LNCAP (cell line): ENCODE data around the gene DLD.

ENCODE experiments used
- TF ChIP-seq, protein P1 (sequence below): fragments of 450-650 bp; IDR thresholded peaks from 2 replicates; pipeline ENCODE4 v1.5.1; 2017; ENCODE audit warnings: mild to moderate bottlenecking

The DLD gene

GRCh38 chr7:107898997-107899594 lies 8.1 kb downstream of the DLD start:
- TF ChIP-seq, protein P1, sequence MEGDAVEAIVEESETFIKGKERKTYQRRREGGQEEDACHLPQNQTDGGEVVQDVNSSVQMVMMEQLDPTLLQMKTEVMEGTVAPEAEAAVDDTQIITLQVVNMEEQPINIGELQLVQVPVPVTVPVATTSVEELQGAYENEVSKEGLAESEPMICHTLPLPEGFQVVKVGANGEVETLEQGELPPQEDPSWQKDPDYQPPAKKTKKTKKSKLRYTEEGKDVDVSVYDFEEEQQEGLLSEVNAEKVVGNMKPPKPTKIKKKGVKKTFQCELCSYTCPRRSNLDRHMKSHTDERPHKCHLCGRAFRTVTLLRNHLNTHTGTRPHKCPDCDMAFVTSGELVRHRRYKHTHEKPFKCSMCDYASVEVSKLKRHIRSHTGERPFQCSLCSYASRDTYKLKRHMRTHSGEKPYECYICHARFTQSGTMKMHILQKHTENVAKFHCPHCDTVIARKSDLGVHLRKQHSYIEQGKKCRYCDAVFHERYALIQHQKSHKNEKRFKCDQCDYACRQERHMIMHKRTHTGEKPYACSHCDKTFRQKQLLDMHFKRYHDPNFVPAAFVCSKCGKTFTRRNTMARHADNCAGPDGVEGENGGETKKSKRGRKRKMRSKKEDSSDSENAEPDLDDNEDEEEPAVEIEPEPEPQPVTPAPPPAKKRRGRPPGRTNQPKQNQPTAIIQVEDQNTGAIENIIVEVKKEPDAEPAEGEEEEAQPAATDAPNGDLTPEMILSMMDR, result no peak

- TF ChIP-seq, protein P1, result no peak
These were observed 9.6 kb downstream of the DLD start for GRCh38 chr7:107900496-107901015.

- TF ChIP-seq, protein P1, result no peak
These were observed 11.4 kb downstream of the DLD start for GRCh38 chr7:107902381-107902780.

DNA sequence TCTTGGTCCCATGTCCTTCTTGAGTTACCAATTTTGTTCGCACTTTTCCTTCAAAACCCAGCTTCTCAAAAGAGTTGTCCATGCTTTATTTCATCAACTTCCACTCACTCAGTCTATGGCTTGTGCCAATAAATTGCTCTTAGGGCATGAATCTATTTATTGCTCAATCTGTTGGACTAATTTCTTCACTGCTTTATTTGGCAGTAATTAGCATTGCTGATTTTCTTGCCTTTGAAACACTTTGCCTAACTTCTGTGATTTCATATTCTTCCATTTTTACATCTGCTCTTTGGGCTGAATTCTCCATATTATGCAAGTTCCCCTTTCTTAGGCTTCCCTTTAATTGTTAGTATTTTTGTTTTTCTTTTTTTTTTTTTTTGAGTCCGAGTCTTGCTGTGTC lies 16.8 kb downstream of the DLD start:
- TF ChIP-seq, protein P1, result no peak

- TF ChIP-seq, protein P1, result no peak
These were observed 18.5 kb downstream of the DLD start for GRCh38 chr7:107909445-107909844.

GRCh38 chr7:107911981-107912380 lies 21.0 kb downstream of the DLD start:
- TF ChIP-seq, protein P1, result no peak

DNA sequence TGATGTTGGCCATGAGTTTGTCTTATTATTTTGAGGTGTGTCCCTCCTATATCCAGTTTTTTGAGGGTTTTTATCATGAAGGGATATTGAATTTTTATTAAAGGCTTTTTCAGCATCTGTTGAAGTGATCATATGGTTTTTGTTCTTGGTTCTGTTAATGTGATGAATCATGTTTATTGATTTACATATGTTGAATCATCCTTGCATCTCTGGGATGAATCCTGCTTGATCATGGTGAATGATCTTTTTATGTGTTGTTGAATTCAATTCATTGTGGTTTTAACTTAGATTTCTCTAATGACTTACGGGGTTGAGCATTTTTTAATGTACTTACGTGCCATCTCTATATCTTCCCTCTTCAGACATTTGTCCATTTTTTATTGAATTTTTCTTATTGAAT lies 22.9 kb downstream of the DLD start:
- TF ChIP-seq, protein P1, result no peak

GRCh38 chr7:107914831-107915230 lies 23.8 kb downstream of the DLD start:
- TF ChIP-seq, protein P1, result no peak
